PC-9 (cell line): ENCODE measurements around the gene RNF121. TPM values are rescaled to one million over a fixed set of nuclear protein-coding genes. Genes with fewer than 3 reads are reported as not detected.
A peak's percentile ranks its signal among the peaks of the same experiment; 100 is the strongest.

ENCODE experiments used
- BruUV-seq: library from RNA; stranded (reverse); fragments of 400-500 nt; replicated peaks from 2 replicates; lab custom pipeline; 2021; lab: Mats Ljungman, UMichigan
- CTCF ChIA-PET: fragments of 300-600 bp; sonication (Branson Sonifier 250); formaldehyde crosslinking; loops from one replicate; lab custom pipeline; 2022; ENCODE audit warnings: antibody characterized with exemption; lab: Charles Lee
- POLR2A ChIA-PET: fragments of 300-600 bp; sonication (Branson Sonifier 250); formaldehyde crosslinking; loops from one replicate; lab custom pipeline; 2022; ENCODE audit warnings: antibody characterized with exemption; ENCODE audit not compliant: unreplicated experiment; lab: Charles Lee
- DNase-seq, 2 experiments: peaks; one replicate each; pipeline versions ENCODE4 v3.0.0 to v3.0.0-alpha.2; 2015 to 2022; ENCODE audit warnings: mixed read lengths in 1 of 2
- H2AFZ ChIP-seq: fragments of 200-600 bp; sonication (generic); 2 replicates; pipeline ENCODE4 v1.8.1; 2017; ENCODE audit warnings: antibody characterized with exemption
- H3F3A ChIP-seq: fragments of 200-600 bp; sonication (generic); 2 replicates; pipeline ENCODE4 v1.8.1; 2017; ENCODE audit warnings: antibody characterized with exemption, mild to moderate bottlenecking, low read depth; ENCODE audit not compliant: insufficient read depth
- H3K27ac ChIP-seq: fragments of 200-600 bp; sonication (generic); 2 replicates; pipeline ENCODE4 v1.6.1; 2016; ENCODE audit warnings: mixed run types
- H3K27me3 ChIP-seq: fragments of 200-600 bp; sonication (generic); 2 replicates; pipeline ENCODE4 v1.6.1; 2016; ENCODE audit warnings: low read depth, mixed run types; ENCODE audit not compliant: insufficient read depth
- H3K36me3 ChIP-seq: fragments of 200-600 bp; sonication (generic); 2 replicates; pipeline ENCODE4 v1.6.1; 2016; ENCODE audit warnings: low read depth, mixed run types
- H3K4me1 ChIP-seq: fragments of 200-600 bp; sonication (generic); replicated peaks from 2 replicates; pipeline ENCODE4 v1.6.1; 2016; ENCODE audit warnings: mixed run types; ENCODE audit not compliant: insufficient read depth
- H3K4me2 ChIP-seq: fragments of 200-600 bp; sonication (generic); 2 replicates; pipeline ENCODE4 v1.6.1; 2017; ENCODE audit warnings: mixed run types
- H3K4me3 ChIP-seq: fragments of 200-600 bp; sonication (generic); 2 replicates; pipeline ENCODE4 v1.6.1; 2016; ENCODE audit warnings: mixed run types
- H3K79me2 ChIP-seq: fragments of 200-600 bp; sonication (generic); 2 replicates; pipeline ENCODE4 v1.6.1; 2017; ENCODE audit warnings: low read depth, mixed run types
- H3K9me2 ChIP-seq: fragments of 200-600 bp; sonication (generic); 2 replicates; pipeline ENCODE4 v1.8.1; 2017; ENCODE audit warnings: mild to moderate bottlenecking; ENCODE audit not compliant: insufficient read depth
- H3K9me3 ChIP-seq: fragments of 200-600 bp; sonication (generic); 2 replicates; pipeline ENCODE4 v1.8.1; 2016; ENCODE audit warnings: low read depth; ENCODE audit not compliant: insufficient read depth
- H4K20me1 ChIP-seq: fragments of 200-600 bp; sonication (generic); 2 replicates; pipeline ENCODE4 v1.8.1; 2017; ENCODE audit not compliant: insufficient read depth
- EZH2 ChIP-seq: fragments of 200-600 bp; sonication (generic); IDR thresholded peaks from 2 replicates; pipeline ENCODE4 v1.8.0; 2017; ENCODE audit warnings: antibody characterized with exemption, low read depth
- intact Hi-C: fragments of 100-400 bp; cut with micrococcal nuclease; formaldehyde crosslinking; loops from one replicate; pipeline ENCODE4 v1.10.0; 2022; ENCODE audit not compliant: unreplicated experiment
- total RNA-seq: library from RNA; stranded (reverse); gene quantifications from 2 replicates; pipeline ENCODE4 v1.2.3, GENCODE V29; 2021
- TF ChIP-seq, protein P1 (sequence below): fragments of 200-600 bp; sonication (generic); conservative IDR thresholded peaks from 2 replicates; pipeline ENCODE4 v1.6.1; 2017; ENCODE audit warnings: mixed run types, antibody characterized with exemption, mild to moderate bottlenecking, moderate library complexity

The RNF121 gene
- total RNA-seq, 1 experiment from 2014 or later: 41.2 TPM

DNA sequence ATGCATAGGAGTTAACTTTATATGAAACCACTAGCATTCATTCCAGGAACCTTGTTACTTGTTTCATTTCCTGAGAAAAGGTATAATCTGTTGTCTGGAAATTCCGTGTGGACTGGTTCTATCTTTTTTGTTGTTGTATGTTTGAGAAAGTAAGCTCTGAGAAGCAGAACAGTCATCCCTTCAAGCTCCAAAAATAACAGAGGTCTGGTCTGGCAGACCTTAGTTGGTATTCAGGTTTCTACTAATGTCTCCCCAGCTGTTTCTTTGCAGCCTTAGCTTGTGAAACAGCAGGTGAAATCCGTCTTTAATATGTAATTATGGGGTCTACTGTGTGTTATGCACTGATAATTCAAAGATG is 2.4 kb downstream of the RNF121 start:
- CTCF ChIA-PET: no interaction called here
- BruUV-seq: TSS peak; percentile 16

DNA sequence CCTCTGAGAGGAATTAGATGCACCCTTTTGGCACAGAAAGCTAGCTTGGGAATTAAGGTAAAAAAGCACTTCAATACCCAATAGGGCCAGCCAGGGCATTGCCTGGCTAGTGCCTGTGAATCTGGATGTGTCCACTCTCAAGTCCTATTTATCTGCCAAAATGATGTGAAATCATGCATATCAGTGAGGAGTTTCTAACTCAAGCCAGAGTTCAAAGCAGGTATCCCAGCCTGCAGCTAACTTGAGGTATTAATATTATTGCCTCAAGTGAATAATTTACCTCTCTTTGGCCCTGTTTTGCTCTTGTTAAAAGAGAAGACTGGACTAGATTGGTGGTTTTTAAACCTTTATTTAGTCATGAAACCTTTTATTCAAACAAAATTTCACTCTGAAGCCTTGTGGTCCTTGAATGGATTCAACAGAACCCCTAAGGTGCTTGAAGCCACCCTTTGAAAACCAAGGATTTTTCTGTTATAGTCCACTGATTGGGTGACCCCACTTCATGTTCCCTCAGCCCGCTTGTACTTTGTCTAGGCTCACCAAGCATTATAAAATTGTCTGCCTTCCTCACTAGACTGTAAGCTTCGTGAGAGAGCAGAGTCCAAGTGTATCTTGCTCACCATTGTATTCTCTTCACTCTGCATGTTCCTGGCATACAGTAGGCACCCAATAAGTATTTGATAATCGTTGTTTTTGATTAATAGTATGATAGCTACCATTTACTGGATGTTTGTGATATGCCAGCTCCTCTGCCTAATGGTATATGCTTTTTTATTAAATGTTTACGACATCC is 4.5 kb downstream of the RNF121 start:
- TF ChIP-seq, protein P1, sequence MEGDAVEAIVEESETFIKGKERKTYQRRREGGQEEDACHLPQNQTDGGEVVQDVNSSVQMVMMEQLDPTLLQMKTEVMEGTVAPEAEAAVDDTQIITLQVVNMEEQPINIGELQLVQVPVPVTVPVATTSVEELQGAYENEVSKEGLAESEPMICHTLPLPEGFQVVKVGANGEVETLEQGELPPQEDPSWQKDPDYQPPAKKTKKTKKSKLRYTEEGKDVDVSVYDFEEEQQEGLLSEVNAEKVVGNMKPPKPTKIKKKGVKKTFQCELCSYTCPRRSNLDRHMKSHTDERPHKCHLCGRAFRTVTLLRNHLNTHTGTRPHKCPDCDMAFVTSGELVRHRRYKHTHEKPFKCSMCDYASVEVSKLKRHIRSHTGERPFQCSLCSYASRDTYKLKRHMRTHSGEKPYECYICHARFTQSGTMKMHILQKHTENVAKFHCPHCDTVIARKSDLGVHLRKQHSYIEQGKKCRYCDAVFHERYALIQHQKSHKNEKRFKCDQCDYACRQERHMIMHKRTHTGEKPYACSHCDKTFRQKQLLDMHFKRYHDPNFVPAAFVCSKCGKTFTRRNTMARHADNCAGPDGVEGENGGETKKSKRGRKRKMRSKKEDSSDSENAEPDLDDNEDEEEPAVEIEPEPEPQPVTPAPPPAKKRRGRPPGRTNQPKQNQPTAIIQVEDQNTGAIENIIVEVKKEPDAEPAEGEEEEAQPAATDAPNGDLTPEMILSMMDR: no peak
- peaks cover 11% of the 10 kb centered on the region; the same call in 1 of the 2 replicates for H3K4me1 ChIP-seq
- no peaks in the 10 kb centered on the region for H3K9me3 ChIP-seq
- intact Hi-C loops: no loop called here
- H3K79me2 ChIP-seq: peaks cover 87% of the 10 kb centered on the region
- CTCF ChIA-PET: interaction anchor here (0.5 kb wide), 1 partner anchor 13 kb away, joined by 3 read pairs; no protein-coding TSS in a partner anchor
- no peak overlapping the region for H3K27ac ChIP-seq
- no TSS peak for BruUV-seq
- no peaks in the 10 kb centered on the region for H3K9me2 ChIP-seq
- H3K4me3 ChIP-seq: no peak overlapping the region
- no peaks in the 10 kb centered on the region for H3F3A ChIP-seq
- H4K20me1 ChIP-seq: peaks cover 19% of the 10 kb centered on the region
- no peak for DNase-seq
- POLR2A ChIA-PET: no interaction called here
- H3K4me2 ChIP-seq: no peak overlapping the region
- 0 out of 2 replicates have a peak, but pooled peaks cover 6% of the 10 kb centered on the region for H3K36me3 ChIP-seq
- H3K27me3 ChIP-seq: no peaks in the 10 kb centered on the region
- H2AFZ ChIP-seq: no peak overlapping the region

More for the DNA sequence above, 2.4 kb downstream of the RNF121 start:
- Histone ChIP-seq H4K20me1 (peaks cover 19% of the 10 kb centered on the region), H3K4me2 (peak overlapping the region; percentile 99; the same call in 1 of the 2 replicates), H3K79me2 (peaks cover 84% of the 10 kb centered on the region), H3K9me2 (no peaks in the 10 kb centered on the region), H3F3A (no peaks in the 10 kb centered on the region), H3K4me3 (no peak overlapping the region), H3K27me3 (no peaks in the 10 kb centered on the region), H3K9me3 (no peaks in the 10 kb centered on the region), H2AFZ (no peak overlapping the region), H3K4me1 (peaks cover 18% of the 10 kb centered on the region), H3K36me3 (0 out of 2 replicates have a peak, but pooled peaks cover 3% of the 10 kb centered on the region), H3K27ac (no peak overlapping the region)
- POLR2A ChIA-PET: no interaction called here
- TF ChIP-seq, protein P1: no peak
- no peak for TF ChIP-seq EZH2
- intact Hi-C loops: no loop called here
- DNase-seq: no peak

DNA sequence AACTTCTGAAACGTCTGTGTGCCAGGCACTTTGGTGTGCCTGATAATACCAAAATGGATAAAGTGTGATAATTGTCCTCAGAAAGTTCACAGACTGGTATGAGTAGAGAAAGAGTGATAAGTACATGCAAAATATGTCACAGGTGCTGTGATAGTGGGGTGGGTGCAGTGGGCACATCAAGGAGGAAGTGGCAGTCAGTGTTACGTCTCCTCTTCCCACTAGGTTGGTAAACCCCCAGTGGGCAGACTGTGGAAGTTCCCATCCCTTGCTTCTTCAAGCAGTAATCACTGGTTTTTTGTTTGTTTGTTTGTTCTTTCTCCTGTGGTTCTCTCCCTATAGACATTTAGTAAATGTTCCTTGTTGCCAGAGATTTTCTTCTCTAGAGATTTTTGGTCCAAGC is 5.4 kb downstream of the RNF121 start:
- Histone ChIP-seq H3K9me3 (no peaks in the 10 kb centered on the region), H3K36me3 (0 out of 2 replicates have a peak, but pooled peaks cover 7% of the 10 kb centered on the region), H3K9me2 (no peaks in the 10 kb centered on the region), H2AFZ (no peak overlapping the region), H3K27ac (no peak overlapping the region), H3K27me3 (no peaks in the 10 kb centered on the region), H3K4me3 (no peak overlapping the region), H3K4me1 (peaks cover 11% of the 10 kb centered on the region; the same call in 1 of the 2 replicates), H3K79me2 (peaks cover 92% of the 10 kb centered on the region), H3F3A (no peaks in the 10 kb centered on the region), H4K20me1 (peaks cover 19% of the 10 kb centered on the region), H3K4me2 (no peak overlapping the region)
- TF ChIP-seq, protein P1: no peak
- no peak for TF ChIP-seq EZH2
- ChIA-PET POLR2A (no interaction called here), CTCF (no interaction called here)
- no TSS peak for BruUV-seq
- intact Hi-C loops: no loop called here
- no peak for DNase-seq
